ENCODE data around the gene SUGCT.

DNA sequence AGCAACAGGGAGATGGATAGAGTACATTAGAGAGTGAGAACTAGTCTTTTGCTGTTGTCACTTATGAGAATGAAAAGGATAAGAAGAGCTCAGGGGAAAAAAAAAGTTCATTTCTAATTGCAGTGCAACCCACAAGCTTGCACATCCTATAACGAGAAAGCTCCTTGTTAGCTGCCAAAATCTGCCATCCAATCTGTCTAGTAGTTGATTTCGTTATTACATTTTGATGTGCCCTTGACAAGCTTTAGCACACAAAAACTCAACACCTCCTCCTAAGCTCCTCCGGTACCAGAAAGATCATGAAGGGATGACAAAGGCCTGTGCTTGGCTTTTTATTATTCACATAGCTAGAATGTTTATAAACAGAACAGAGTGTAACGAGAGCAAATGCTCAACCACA is 519.4 kb downstream of the SUGCT start:
- TF ChIP-seq EP300 (IDR thresholded peaks at IDR 0.05) (no peak), POLR2A (IDR thresholded peaks at IDR 0.05) (no peak), POLR2AphosphoS5 (IDR thresholded peaks at IDR 0.05) (no peak)
- TF ChIP-seq, protein P1, sequence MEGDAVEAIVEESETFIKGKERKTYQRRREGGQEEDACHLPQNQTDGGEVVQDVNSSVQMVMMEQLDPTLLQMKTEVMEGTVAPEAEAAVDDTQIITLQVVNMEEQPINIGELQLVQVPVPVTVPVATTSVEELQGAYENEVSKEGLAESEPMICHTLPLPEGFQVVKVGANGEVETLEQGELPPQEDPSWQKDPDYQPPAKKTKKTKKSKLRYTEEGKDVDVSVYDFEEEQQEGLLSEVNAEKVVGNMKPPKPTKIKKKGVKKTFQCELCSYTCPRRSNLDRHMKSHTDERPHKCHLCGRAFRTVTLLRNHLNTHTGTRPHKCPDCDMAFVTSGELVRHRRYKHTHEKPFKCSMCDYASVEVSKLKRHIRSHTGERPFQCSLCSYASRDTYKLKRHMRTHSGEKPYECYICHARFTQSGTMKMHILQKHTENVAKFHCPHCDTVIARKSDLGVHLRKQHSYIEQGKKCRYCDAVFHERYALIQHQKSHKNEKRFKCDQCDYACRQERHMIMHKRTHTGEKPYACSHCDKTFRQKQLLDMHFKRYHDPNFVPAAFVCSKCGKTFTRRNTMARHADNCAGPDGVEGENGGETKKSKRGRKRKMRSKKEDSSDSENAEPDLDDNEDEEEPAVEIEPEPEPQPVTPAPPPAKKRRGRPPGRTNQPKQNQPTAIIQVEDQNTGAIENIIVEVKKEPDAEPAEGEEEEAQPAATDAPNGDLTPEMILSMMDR (IDR thresholded peaks at IDR 0.05), result no peak
